ENCODE results near the gene PHLDB1.
A peak's percentile ranks its signal among the peaks of the same experiment; 100 is the strongest.
"Not testable (repeated sequence)": the region's sequence is repeated elsewhere in the genome, so short reads cannot be mapped to it uniquely, and the experiment has no call there.

The PHLDB1 gene

GRCh38 chr11:118606157-118606843 lies 1.1 kb upstream of the PHLDB1 start:
- DNase-seq: no peak

- DNase-seq: no peak
Observed at GRCh38 chr11:118606844-118607228, 579 bp upstream of the PHLDB1 start.

GRCh38 chr11:118608360-118609227 lies 1.2 kb downstream of the PHLDB1 start:
- no peak for DNase-seq

GRCh38 chr11:118609380-118610224 lies 2.2 kb downstream of the PHLDB1 start:
- DNase-seq: no peak

GRCh38 chr11:118610225-118610772 lies 2.9 kb downstream of the PHLDB1 start:
- no peak for DNase-seq

GRCh38 chr11:118610773-118611432 lies 3.5 kb downstream of the PHLDB1 start:
- DNase-seq: no peak

DNA sequence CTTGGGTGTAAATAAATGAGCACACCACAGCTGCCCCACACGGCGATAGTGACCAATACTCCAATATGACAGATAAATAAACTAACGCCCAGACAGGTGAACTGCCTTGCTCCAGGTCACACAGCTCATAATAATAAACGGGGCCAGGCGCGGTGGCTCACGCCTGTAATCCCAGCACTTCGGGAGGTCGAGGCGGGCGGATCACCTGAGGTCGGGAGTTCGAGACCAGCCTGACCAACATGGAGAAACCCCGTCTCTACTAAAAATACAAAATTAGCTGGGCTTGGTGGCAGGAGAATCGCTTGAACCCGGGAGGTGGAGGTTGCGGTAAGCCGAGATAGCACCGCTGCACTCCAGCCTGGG lies 4.0 kb downstream of the PHLDB1 start:
- not testable (repeated sequence) for DNase-seq

- DNase-seq: no peak
Observed at GRCh38 chr11:118612378-118612777, 5.0 kb downstream of the PHLDB1 start.

- no peak for DNase-seq
Observed at GRCh38 chr11:118614511-118614910, 7.1 kb downstream of the PHLDB1 start.

GRCh38 chr11:118615282-118615975 lies 8.0 kb downstream of the PHLDB1 start:
- no peak for DNase-seq

GRCh38 chr11:118615976-118616371 lies 8.6 kb downstream of the PHLDB1 start:
- DNase-seq: no peak

- no peak for DNase-seq
Observed at GRCh38 chr11:118618115-118618990, 10.9 kb downstream of the PHLDB1 start.

DNA sequence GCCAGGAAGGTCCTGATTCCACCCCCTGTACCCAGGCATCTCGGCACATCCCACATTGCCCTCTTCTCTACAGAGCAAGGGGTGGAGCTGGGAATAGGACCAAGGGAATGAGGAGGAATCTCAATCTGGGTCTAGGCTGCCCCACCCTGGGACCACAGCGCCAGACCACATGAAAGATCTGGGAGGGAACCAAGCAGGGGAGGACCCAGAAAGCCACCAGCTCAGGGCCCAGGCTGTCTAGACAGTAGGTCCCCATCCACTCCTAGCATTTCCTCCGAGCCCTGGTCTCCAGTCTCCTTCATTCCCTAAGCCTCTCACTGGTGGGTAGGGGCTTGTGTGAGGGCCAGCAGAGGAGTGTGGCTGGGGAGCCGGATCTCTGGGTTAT lies 11.6 kb downstream of the PHLDB1 start:
- no peak for DNase-seq

DNA sequence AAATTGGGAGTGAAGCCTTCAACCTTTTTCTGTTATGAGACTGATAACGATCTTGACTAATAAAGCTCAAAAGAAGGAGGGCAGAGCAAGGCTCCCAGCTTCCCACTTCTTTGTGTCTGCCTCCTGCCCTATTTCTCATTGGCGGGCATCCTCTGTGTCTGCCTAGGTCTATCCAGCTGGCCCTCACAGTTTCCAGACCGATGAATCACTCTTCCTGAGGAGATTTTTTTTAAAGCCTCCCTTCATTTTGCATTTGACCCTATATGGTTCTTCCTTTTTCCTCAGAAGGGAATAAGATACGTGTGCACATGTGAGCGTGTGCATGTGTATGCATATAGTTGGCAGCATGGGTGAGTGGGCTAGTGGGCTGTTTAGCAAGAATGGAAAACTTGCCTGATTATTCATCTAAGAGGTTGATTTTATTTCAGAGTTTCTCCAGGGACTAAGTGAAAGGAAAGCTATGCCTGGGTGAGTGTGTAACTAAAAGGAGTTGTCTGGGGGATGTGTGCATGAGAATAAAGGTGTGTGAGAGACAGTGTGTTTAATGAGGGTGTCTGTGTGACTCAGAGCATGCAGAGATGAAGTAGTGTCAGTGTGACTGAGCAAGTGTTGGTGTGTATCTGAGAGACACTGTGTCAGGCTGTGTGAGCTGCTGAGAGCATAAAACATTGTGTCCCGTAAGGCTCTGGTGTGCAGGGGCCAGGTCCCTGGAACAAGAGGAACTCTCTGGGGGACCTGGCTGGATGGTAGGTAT lies 12.2 kb downstream of the PHLDB1 start:
- DNase-seq: no peak

DNA sequence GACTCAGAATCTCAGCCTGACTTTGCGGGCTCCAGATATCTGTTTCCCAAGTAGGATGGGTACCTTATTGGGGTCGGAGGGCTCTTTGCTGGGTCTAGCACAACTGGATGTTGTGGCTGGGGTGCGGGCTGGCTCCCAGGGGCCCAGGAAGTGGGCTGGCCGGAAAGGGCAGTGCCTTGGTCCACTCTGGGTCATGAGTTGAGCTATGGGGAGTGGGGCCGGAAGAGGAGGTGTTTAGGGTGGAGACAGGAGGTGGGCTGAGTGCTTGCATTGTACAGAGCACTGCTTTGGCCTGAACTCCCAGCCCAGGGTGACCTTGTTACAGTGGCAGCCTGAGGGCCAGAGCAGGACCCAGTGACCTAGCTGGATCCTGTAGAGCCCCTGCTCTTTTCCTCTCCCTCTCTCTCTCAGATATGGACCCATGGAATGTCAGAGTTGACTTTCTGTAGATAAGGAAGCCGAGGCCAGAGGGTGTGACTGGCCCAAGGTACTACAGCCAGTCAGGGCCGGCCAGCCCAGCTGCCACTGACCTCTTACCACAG lies 13.2 kb downstream of the PHLDB1 start:
- no peak for DNase-seq

DNA sequence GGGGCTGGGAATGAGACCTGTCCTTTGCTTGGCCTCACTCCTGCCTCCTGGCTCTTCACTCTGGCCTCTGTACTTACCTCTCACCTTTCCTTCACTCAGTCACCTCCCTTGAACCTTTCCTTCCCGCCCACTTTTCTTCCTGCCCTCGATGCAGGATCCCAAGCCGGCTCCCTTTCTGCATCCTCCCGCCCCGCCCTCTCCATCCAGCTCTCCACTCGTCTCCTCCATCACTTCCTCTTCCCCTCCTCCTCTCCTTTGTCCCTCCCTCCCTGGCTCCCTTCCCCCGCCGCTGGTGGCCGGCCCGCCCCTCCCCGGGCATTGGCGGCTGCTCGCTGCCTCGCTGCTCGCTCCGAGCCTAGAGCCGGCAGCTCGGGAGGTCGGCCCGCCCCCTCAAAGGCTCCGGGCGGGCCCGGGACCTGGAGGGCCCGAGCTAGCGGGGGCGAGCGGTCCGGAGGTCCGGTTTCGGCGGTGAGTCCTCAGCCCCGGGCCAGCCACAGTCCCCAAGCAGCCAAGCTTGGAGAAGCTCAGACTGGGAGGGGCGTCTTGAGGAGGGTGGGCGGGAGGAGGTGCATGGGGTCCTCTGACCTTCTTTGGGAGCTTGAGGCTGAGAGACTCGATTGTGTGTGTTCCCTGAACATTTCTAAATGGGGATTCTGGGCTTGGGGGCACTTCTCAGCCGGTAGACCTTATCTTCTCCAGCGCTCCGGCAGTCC lies 13.8 kb downstream of the PHLDB1 start:
- DNase-seq: peak; percentile 80

GRCh38 chr11:118621784-118622375 lies 14.5 kb downstream of the PHLDB1 start:
- DNase-seq: no peak

DNA sequence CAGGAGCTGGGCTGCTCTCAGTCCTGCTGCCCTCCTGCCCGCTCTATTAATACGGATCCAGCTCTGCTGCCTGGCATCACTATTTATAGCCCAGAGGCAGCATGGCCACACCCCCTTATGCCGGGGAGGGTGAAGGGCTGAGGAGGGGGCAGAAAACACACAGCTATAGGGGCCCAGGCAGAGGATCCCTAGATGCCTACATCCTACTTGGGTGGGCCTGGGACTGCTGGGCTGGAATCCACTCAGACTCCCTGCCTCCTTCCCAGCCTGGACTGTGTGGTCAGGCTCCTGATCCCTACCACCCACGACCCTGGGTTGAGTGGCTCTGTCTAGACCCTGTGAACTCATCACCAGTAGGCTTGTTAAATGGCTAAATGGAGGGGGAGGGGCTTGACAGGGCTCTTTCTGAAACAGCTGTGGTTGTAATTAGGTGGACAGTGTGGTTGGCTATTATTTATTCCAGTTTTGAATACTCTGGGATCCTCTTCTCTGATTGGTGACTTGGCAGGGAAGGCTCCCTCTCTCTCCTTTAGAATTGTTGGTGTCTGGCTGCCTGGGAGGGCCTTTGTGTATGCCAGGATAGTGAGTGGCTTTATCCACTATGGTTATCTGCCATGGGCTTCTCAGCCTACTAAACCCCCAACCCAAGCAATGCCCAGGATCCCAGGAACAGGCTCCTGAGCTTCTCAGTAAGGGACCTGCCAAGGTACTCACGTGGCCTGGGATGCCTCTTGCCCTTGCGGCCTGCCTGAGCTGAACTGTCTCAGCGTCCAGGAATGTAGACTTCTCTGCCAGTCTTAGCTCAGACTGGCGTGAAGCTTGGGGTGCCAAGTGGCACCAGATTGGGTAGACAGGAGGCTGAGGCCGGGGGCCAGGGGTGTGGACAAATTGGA lies 15.2 kb downstream of the PHLDB1 start:
- peak; percentile 75 for DNase-seq
